ENCODE data around the gene SCGB1D1. TPM values are rescaled to one million over a fixed set of nuclear protein-coding genes. Genes with fewer than 3 reads are reported as not detected.

Gene SCGB1D1, protein sequence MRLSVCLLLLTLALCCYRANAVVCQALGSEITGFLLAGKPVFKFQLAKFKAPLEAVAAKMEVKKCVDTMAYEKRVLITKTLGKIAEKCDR
- not detected for total RNA-seq

DNA sequence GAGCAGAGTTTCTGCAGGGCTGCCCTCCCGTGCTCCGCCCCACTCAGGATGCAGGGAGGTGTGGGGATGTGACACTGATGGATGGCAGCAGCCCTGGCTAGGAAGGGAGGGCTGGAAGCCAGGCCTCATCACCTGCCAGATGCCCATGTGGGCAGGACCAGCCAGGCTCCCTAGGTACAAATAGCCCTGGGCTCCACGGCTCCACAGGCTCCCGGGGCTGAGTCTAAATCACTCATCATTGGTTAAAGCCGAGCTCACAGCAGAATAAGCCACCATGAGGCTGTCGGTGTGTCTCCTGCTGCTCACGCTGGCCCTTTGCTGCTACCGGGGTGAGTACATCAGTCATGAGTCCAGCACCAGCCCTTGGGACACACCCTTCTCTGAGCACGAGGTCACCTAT lies at the start of gene SCGB1D1:
Gene SCGB1D1 (plus strand): TSS at position 206 of the 400 bp plus-strand sequence. CDS start 69 bp downstream, at position 275.
- no peak for DNase-seq
- Histone ChIP-seq H3K27ac (no peak within 1 kb of the TSS), H3K27me3 (no peaks in the 10 kb centered on the region), H3K4me3 (no peak within 1 kb of the TSS), H3K36me3 (no peaks in the 10 kb centered on the region), H3K4me1 (no peaks in the 10 kb centered on the region), H3K9me3 (no peaks in the 10 kb centered on the region)
- TF ChIP-seq CTCF (IDR thresholded peaks at IDR 0.05) (no peak), POLR2A (IDR thresholded peaks at IDR 0.05) (no peak)

DNA sequence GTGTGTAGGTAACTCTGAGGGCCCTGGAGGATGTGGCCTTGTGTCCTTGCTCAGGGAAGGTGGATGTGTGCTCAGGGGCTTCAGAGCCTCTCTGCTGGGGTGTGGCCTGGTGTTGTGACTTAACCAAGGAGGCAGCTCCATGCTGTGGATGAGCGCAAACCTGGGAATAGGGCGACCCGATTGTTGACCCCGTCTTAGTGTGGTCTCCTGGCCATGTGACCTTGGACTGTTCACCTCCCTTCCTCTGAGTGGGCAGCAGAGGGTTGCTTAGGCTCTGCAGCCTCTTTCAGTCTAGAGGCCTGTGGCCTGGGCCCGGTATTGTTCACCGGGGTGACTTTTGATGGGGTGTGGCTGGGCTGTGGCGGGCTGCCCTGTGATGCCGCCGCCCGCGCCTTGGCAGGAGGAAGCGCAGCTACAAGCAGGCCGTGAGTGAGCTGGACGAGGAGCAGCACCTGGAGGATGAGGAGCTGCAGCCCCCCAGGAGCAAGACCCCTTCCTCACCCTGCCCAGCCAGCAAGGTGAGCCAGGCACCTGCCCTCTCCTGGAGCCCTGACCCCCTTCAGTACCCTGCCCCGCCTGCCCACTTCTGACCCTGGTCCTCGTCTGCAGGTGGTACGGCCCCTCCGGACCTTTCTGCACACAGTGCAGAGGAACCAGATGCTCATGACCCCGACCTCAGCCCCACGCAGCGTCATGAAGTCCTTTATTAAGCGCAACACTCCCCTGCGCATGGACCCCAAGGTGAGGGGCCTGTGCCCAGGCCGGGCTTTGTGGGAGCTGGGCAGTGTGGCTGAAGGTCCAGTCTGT lies 49.5 kb upstream of the SCGB1D1 start:
- Histone ChIP-seq H3K27ac (no peak overlapping the region), H3K36me3 (peaks cover 0 to 66% (median 0%) of the 10 kb centered on the region in 3 donors), H3K9me3 (no peaks in the 10 kb centered on the region), H3K4me1 (no peaks in the 10 kb centered on the region), H3K27me3 (no peaks in the 10 kb centered on the region), H3K4me3 (no peak overlapping the region)
- DNase-seq = peak in 2 of 3 donors; percentile 4 to 24
- TF ChIP-seq POLR2A (IDR thresholded peaks at IDR 0.05) (no peak), CTCF (IDR thresholded peaks at IDR 0.05) (no peak)

DNA sequence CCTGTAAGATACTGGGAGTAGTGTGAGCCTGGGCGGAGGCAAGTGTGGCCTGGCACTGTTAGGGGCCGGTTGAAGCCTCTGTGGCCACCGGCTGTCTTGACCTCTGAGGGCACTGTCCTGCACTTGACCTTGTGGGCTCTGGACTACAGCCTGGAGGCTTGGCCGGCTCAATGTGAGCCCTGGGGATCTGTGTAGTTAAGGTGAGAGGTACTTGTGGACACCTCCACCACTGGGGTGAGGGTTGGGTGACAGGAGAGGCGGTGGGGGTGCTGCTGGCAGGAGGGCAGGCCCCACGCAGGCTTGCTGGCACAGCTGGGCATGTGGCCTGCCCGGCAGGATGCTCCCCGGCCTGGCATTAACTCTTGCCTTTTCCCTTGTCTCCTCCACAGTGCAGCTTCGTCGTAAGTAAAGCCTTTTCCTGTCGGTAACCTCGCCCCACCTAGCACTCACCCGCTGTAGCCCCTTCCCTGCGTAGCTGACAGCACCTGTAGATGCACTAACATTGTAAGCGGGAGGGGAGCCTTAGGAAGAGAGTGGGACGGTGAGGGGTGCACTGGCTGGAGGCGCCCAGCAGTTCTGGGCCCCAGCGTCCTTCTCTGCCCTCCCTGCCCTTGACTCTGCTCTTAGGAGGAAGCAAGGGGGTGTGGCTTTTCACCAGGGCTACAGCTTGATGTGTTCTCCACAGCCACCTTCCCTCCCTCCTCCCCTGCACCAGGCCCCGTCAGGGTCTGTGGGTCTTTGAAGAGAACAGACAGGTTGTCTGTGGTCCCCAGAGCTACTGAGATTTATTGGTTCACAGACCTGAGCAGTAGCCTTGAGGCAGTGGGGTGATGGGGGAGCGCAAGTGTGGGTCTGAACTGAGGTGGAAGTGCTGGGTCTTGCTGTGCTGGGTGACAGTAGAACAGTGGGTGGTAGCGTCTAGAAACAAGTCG lies 48.6 kb upstream of the SCGB1D1 start:
- Histone ChIP-seq H3K4me3 (no peak overlapping the region), H3K27me3 (no peaks in the 10 kb centered on the region), H3K9me3 (no peaks in the 10 kb centered on the region), H3K36me3 (peaks cover 0 to 75% (median 0%) of the 10 kb centered on the region in 3 donors), H3K27ac (no peak overlapping the region), H3K4me1 (no peaks in the 10 kb centered on the region)
- DNase-seq = peak in 2 of 3 donors; percentile 8 to 30
- TF ChIP-seq POLR2A (IDR thresholded peaks at IDR 0.05) (no peak), CTCF (IDR thresholded peaks at IDR 0.05) (no peak)

DNA sequence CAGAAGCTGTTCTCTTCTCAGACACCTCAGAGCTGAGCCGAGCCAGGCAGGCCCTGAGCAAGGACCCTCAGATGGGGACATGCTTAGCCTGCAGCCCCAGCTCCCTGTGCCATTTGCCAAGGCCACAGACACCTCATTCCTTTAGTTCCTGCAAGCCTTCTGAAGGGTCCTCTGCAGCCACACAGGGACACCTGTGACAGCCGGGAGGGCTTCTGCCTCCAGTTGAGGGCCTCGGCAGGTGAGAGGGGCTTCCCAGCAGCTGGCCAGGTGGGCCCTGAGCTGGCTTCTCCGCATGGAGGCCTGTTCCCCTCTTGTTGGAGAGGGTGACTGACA lies 48.0 kb upstream of the SCGB1D1 start:
- H3K4me1 ChIP-seq = no peaks in the 10 kb centered on the region
- peaks cover 0 to 81% (median 0%) of the 10 kb centered on the region in 3 donors for H3K36me3 ChIP-seq
- H3K27ac ChIP-seq = no peak overlapping the region
- no peaks in the 10 kb centered on the region for H3K27me3 ChIP-seq
- no peaks in the 10 kb centered on the region for H3K9me3 ChIP-seq
- no peak overlapping the region for H3K4me3 ChIP-seq
- DNase-seq = peak in 1 of 3 donors; percentile 42
- no peak for TF ChIP-seq POLR2A (IDR thresholded peaks at IDR 0.05)
- no peak for TF ChIP-seq CTCF (IDR thresholded peaks at IDR 0.05)

DNA sequence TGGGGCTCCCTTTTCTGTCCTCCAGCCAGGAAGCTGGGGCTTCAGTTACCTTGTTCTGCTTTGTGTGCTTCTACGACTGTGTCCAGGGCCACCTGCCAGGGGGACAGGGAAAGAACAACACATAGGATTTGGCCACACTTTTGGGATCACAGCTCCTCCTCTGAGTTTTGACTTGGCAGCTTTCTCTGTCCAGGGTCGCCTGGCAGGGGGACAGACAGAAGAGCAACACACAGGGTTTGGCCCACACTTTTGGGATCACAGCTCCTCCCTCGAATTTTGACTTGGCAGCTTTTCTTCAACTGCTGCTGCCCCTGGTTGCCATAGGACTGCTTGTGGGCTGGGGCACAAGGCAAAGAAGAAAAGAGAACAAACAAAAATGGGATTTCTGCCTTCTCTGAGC lies 47.1 kb upstream of the SCGB1D1 start:
- DNase-seq = peak in 2 of 3 donors; percentile 4 to 29
- no peak for TF ChIP-seq POLR2A (IDR thresholded peaks at IDR 0.05)
- TF ChIP-seq CTCF (IDR thresholded peaks at IDR 0.05) = no peak
- H3K36me3 ChIP-seq = peaks cover 0 to 84% (median 0%) of the 10 kb centered on the region in 3 donors

More for the DNA sequence above, 47.1 kb upstream of the SCGB1D1 start:
- Histone ChIP-seq H3K4me1 (no peaks in the 10 kb centered on the region), H3K27me3 (no peaks in the 10 kb centered on the region), H3K27ac (no peak overlapping the region), H3K4me3 (no peak overlapping the region), H3K9me3 (no peaks in the 10 kb centered on the region)

Data from Peyer's patch (tissue), 4 donors.